HG03558 (cell line): Measurements from ENCODE around the gene ARMC10.
"Not testable (repeated sequence)": the region's sequence is repeated elsewhere in the genome, so short reads cannot be mapped to it uniquely, and the experiment has no call there.

Source experiments
- ATAC-seq: cut with Tn5 transposase; IDR thresholded peaks from one replicate; pipeline ENCODE4 v1.9.1; 2021; ENCODE audit warnings: moderate number of reproducible peaks; ENCODE audit not compliant: unreplicated experiment; ENCODE audit errors: extremely low read depth

The ARMC10 gene

GRCh38 chr7:103119791-103120291 is 44.9 kb downstream of the ARMC10 start:
- ATAC-seq, result no peak

GRCh38 chr7:103120362-103120761 is 45.4 kb downstream of the ARMC10 start:
- no peak for ATAC-seq

GRCh38 chr7:103121641-103122040 is 46.7 kb downstream of the ARMC10 start:
- no peak for ATAC-seq

GRCh38 chr7:103123529-103123928 is 48.6 kb downstream of the ARMC10 start:
- no peak for ATAC-seq

GRCh38 chr7:103124429-103124979 is 49.6 kb downstream of the ARMC10 start:
- ATAC-seq, result no peak

- ATAC-seq, result no peak
Measured at GRCh38 chr7:103127006-103127405, 52.1 kb downstream of the ARMC10 start.

GRCh38 chr7:103129702-103130549 is 55.0 kb downstream of the ARMC10 start:
- ATAC-seq, result no peak

GRCh38 chr7:103130901-103131624 is 56.1 kb downstream of the ARMC10 start:
- no peak for ATAC-seq

- ATAC-seq, result no peak
Measured at GRCh38 chr7:103132995-103133688, 58.2 kb downstream of the ARMC10 start.

- no peak for ATAC-seq
Measured at GRCh38 chr7:103134836-103135554, 60.1 kb downstream of the ARMC10 start.

GRCh38 chr7:103140061-103140460 is 65.1 kb downstream of the ARMC10 start:
- no peak for ATAC-seq

GRCh38 chr7:103140685-103141084 is 65.7 kb downstream of the ARMC10 start:
- no peak for ATAC-seq

- ATAC-seq, result no peak
Measured at GRCh38 chr7:103141753-103142404, 66.9 kb downstream of the ARMC10 start.

- no peak for ATAC-seq
Measured at GRCh38 chr7:103142494-103142893, 67.6 kb downstream of the ARMC10 start.

GRCh38 chr7:103143868-103144267 is 68.9 kb downstream of the ARMC10 start:
- ATAC-seq, result no peak

- not testable (repeated sequence) for ATAC-seq
Measured at GRCh38 chr7:103144754-103145153, 69.8 kb downstream of the ARMC10 start.

- no peak for ATAC-seq
Measured at GRCh38 chr7:103148131-103148993, 73.4 kb downstream of the ARMC10 start.
